Heart left ventricle (tissue), 13 donors: ENCODE data around the gene ACADVL.

Source experiments
- CTCF ChIP-seq, 12 donors: fragments of 200-600 bp; sonication (generic) in 4 of 12; IDR thresholded peaks; one replicate each; pipeline versions ENCODE4 v1.5.0 to v1.8.0; 2018 to 2022; ENCODE audit warnings: antibody characterized with exemption in 12 of 12, mild to moderate bottlenecking in 5 of 12
- POLR2A ChIP-seq, 2 donors: fragments of 450-650 bp; IDR thresholded peaks; one replicate each; pipeline ENCODE4 v1.6.1; 2017; ENCODE audit warnings: antibody characterized with exemption in 2 of 2, mild to moderate bottlenecking in 2 of 2, moderate library complexity in 2 of 2
- donor health status: ischemic (EF 13 %, LVEDD 7.1; RV severe dilation, severe dysfunction).
- donor health status: DM: no; HTN: yes; CAD: no.
- donor health status: DM: no; HTN: no; CAD: no.
- donor health status: ischemic (EF 25% LVEDD 6.9; RV normal size, moderate dysfunction).
- donor health status: ischemic (EF 25% LVEDD 5.7; RV mildly dilated, moderate dysfunction).
- donor health status: ischemic (EF 35%, LVEDD 5.7; RV mildly dilated, moderate dysfunction).
- donor health status: nonischemic (EF 11% LVEDD 7.7; RV severe dilation, severe dysfunction).
- donor health status: DM: yes; HTN: yes; CAD: no.
- donor health status: PGD.
- donor health status: ischemic (EF 29% LVEDD 5.4; RV normal size, mild dysfunction).
- donor health status: nonischemic (EF 23%, LVEDD 6.1; RV moderate dilation, normal function).

DNA sequence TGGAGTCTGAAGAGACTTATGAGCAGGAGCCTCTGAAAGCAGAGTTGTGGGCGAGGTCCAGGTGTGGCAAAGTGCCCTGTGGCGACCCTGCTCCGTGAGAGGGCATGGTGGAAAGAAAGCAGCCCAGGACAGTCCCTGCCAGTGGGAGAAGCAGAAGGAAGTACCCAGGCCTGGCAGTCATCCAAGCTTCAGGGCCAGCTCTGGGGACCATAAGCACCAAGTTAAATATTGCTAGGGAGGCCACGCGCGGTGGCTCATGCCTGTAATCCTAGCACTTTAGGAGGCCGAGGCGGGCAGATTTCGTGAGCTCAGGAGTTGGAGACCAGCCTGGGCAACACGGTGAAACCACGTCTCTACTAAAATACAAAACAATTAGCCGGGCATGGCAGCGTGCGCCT is 35.6 kb upstream of the ACADVL start:
- TF ChIP-seq CTCF (IDR thresholded peaks at IDR 0.05) (no peak), POLR2A (IDR thresholded peaks at IDR 0.05) (no peak)
